Activated T-cell treated with anti-CD3 and anti-CD28 coated beads, Interleukin-2, amount 50 U/mL, for 48 hours (primary cell): ENCODE results near the gene KCNJ5.

Experiments
- DNase-seq, 2 experiments: peaks; one replicate each; pipeline ENCODE4 v3.0.0-alpha.2; 2020

KCNJ5 gene

DNA sequence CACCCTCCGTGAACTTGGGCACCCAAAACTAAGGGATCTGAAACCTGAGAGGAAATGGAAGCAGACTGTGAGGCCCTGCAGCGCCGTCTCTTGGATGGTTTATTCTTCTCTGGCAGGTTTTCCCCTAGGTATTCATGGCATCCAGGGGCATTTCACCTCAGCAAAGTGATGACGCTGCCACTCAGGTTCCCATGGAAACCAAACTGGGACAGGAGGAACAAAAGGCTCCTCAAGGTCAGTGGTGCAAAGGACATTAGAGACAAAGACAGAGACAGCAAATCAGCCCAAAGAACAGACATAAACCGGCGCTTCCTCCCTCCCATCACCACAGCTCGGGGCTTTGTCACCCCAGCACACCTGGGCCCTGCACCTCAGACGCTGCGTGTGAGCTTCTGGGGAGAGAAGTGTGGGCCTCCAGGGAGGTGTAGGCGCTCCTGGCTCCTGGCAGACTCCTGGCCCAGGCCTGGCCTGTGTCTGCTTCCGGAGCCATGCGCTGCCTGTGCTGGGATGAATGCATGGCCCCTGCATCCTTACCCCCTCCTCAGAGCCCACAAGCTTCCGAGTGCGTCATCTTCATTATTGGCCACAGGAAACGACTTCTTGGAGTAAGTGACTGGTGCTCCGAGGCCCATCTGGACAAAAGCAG lies 45.6 kb downstream of the KCNJ5 start:
- DNase-seq, result no peak

DNA sequence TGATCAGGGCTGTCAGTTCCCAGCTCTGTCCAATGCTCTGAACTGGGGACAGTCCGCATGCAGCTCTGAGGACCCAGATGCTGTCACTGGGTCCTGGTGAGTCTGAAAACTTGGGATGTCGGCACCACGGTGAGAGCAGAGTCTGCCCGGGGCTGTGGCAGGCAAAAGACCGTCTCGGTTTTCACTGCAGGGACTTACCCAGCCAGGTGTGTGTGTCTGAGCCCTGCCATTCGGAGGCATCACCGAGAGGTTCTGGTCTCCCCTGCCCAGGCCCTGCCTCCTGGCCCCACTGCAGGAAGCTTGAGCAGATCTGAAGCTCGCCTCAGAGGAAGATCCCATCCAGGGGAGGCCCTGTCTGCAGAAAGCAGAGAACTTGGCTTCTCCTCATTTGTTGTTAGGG lies 46.3 kb downstream of the KCNJ5 start:
- no peak for DNase-seq

DNA sequence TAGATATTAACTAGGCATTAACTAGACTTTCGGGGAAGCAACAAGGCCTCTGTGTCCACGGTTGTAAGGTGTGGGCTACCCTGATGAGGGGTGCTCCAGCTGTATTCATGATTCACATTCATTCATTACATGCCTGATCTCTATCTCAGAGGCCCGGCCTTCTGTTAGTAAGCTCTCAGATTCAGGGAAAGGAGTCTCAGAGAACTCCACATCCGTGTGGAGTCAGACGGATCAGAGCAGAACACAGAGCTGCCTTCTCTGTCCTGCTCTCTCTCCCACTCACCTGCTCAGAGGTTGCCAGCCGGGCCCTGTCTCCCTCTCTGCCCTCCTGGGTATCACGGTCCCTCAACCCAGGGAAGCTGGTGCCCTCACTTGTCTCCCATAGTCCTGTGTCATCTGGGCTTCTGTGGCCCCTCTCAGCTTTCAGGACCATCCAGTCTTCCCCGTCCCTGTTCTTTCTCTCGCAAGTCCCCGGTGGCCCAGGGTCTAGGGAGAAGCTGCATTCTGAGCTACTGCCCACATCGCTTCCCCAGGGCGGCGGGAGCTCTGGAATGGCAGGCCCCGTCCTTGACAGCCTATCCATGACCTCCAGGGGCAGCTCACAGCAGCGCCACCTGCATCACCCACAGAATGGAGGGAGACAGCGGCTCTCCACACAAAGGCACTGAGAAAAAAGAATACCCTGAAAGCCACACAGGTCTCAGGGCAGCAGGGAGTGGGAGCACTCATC lies 47.2 kb downstream of the KCNJ5 start:
- DNase-seq, result no peak

DNA sequence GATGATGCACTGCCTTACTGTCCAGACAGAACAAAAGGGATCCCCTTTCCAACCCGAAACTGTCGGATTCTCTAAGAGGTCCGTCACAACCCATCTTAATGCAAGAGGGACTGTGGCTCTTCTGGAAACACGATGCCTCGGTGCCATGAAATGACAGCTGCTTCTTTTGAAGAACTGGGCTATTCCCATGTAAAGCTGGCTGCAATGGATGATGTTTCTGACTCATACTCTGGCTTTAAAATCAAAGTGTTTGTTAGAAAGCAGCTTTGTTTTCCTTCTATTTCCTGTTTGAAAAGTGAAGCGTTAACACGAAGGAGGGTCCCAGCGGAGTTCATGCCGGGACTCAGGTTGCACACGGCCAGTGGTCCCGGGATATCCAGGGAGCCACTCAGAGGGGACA lies 48.4 kb downstream of the KCNJ5 start:
- no peak for DNase-seq

DNA sequence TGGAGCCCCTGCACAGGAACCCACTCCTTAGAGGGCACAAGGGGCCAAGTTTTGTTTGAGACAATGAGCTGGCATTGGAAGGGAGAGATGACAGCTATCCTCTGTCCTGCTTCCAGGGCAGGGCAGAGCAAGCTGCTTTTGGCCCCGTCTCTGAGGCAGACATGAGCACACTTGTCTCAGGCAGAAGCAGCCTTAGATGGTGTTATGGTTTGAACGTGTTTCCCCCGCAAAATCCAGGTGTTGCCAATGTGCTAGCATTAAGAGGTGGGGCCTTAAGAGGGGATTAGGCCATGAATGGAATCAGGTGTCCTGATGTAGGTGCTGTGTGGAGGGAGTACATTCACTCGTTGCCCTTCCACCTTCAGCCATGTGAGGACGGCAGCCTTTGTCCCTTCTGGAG lies 49.0 kb downstream of the KCNJ5 start:
- no peak for DNase-seq

DNA sequence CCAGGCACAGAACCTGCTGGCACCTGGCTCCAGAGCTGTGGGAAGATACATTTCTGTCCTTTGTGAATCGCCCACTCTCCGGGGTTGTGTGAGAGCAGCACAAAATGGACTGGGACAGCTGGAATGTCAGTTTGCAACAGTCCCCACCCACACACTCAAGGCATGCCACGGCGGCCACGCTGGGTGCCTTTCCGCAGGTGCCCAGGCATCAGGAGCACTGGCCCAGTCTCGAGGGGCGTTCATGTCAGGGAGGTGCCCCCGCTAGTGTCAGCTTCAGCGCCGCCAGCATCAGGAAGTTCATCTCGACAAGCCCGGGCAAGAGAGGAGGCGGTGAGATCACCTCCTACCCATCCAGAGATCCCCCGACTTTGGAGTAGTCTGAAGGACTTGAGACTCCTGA lies 49.4 kb downstream of the KCNJ5 start:
- no peak for DNase-seq

DNA sequence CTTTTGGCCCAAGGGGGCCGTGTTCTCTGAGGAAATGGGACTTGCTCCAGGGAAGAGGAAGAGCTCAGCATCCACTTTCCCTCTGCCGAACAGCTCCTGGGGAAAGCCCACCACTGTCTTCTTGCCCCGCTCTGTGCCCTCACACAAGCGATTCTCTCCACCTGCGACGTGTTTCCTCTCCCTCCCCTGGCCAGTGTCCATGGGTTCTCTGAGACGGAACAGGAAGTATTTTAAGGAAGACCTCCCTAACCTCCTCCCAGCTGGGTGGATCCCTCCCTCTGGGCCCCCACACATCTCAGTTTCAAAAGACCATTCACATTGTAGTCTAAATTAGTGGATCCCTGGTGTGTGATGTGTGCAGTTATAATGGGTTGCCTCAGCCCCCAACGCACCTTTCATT lies 50.0 kb downstream of the KCNJ5 start:
- no peak for DNase-seq

DNA sequence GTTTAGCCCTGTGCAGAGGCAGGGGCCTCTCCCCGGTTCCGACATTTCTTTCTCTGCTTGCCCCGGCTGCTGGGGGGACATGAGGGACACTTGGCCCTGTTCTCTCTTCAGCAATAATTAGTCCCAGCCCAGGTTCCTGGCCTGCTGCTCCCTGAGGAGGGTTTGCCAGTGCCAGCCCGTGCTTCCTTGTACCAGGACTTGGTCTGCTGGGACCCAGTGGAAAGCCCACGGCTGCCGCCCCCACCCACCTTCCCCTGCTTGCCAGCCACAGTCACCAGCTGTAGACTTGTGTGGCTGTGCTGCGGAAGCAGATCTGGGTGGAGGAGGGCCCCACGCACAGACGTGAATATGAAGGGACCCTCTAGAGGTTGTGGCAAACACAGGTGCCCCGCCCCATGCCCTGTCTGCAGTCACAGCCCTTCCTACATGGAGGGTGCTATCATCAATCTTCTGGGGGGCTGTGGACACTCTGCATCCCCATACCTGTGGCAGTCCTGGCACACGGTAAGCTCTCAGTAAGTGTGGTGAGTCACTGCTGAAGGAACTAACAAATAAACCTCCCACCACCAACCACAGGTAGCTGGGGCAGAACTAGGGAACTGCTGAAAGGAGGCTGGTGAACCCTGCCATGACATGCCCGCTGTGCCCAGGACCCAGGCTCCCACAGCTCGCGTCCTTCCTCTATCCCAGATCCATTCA lies 50.6 kb downstream of the KCNJ5 start:
- no peak for DNase-seq

DNA sequence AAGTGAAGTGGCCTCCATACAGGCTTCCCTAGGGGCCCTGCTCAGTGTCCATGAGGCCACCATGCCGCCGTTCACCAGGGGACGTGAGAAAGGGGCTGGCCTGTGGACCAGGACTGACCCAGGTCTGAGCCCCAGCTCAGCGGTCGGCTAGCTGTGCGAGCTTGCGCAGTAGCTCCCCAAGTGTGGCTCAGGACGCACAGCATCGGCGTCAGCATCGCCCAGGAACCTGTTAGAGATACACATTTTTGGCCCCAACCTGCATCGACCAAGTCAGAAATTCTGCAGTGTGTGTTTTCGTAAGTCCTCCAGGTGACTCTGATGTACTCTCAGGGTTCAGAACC lies 51.1 kb downstream of the KCNJ5 start:
- DNase-seq, result no peak

DNA sequence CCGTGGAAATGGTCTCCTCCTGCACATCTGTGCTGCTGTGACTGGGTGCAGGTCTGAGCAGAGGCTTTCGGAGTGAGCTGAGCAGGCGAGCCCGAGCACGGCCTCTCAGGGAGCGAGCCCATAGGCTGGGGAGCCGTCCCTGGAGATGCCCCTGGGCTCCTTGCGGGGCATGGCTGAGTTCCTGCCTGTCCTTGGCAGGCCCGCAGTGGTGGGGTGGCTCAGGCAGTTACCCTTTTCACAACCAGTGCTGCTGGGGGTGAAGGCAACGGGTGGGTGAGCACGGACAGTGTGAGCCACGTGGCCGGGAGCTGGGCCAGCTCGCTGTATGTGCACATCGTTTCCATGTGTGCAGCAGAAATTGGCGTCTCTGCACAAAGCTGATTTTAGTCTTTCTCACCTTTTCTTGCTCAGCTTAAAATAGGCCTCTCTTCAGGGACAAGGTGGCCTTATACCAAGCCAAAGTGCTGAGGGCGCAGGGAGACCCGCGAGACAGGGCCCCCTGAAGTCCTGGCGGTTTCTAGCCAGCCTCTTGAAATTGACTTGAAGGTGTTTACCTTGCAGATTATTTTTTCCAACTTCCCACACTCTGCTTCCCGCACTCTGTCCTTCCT lies 51.8 kb downstream of the KCNJ5 start, which contains the start of gene TP53AIP1:
Gene TP53AIP1 (minus strand): TSS at position 55 of the 611 bp plus-strand sequence. CDS start 5,053 bp downstream, outside the sequence.
- DNase-seq, result no peak

DNA sequence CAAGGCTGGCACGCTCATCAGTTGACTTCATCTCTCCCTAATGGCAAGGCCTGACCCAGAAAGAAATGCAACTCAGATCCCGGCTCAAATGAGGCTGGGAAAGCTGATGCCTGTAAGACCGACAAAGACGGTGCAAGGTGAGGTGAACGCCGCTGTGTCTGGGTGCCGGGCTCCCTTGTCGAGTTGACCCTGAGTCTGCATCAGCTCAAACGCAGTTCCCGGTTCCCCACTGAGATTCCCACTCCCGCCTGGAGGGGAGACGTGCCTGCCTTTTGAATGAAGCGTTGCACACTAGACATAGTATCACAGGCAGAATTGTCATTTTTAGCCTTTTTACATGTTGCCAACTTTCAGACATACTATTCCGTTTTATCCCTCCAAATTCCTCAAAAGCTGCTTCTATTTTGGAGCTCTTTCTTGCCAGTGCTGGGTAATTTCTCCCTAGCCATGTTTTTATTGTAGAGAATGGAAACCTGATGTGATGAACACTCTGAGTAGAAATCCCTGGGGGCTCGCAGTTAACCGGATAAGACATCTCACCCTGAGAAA lies 52.3 kb downstream of the KCNJ5 start:
- no peak for DNase-seq

DNA sequence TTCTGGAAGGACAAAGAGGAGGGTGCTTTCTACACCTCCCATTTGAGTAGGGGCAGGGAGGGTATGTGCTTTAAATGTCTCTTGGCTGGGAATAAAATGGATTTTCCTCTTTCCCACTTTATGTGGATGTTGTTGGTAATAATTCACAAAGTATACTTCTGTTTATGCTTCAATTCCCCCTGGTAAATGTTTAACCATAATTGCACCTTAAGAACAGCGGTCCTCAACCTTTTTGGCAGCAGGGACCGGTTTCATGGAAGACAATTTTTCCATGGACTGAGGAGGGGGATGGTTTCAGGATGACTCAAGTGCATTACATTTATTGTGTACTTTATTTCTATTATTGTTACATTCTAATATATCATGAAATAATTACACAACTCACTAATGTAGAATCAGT lies 55.5 kb downstream of the KCNJ5 start:
- no peak for DNase-seq

DNA sequence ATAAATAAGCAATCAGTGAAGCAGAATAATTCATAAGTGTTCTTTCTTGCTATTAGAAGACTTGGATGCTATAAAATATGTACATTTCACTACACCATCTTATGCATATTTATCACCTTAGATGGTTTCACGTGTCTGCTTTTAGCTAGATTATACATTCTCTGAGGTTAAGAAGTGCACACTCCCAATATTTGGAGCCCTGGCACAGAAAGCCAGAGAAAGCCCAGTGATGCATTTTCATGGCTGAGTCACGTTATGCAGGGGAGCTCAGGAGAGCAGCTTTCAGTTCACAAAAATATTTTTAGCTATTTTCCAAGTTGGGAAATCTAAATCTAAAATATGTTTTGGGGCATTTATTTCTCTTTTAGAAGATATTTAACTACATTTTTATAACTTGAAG lies 56.6 kb downstream of the KCNJ5 start:
- no peak for DNase-seq

DNA sequence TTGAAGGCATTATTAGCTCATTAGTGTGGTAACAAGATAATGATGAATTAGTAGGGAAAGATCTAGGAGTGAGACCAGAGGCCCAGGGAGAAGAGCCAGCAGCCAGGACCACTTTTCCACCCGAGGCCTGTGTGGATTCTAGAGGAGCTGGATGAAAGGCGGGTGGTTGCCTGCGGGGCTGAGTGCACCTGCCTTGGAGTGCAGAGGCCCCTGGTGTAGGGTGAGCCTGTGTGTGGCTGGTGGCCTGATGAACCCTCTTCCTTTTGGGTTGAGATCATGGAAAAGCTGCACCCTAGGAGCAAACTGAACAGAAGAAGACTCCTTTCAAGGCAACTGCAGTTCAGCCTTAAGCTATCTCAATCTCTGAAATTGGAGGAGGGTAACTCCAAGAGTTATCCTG lies 57.4 kb downstream of the KCNJ5 start:
- DNase-seq, result no peak

DNA sequence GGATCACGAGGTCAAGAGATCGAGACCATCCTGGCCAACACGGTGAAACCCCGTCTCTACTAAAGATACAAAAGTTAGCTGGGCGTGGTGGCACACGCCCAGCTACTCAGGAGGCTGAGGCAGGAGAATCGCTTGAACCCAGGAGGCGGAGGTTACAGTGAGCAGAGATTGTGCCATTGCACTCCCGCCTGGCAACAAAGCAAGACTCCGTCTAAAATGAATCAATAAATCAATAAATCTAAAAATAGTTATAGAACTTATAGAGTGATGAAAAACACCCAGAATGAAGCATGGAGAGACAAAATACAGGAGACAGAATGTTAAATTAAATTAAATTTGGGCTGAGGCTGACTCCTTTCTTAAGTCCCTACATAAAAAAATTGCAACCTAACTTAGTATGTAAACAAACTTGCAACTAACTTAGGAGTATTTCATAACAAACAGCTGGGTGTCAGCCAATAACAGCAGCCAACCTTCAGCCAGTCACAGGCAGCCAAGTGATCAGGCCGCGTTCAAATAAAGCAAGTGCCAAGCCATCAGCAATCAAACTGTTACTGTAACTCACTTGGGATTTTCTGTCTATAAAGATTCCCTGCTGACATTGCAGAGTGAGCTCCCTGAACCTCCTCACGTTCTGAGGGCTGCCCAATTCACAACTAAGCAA lies 58.8 kb downstream of the KCNJ5 start:
- DNase-seq, result no peak

DNA sequence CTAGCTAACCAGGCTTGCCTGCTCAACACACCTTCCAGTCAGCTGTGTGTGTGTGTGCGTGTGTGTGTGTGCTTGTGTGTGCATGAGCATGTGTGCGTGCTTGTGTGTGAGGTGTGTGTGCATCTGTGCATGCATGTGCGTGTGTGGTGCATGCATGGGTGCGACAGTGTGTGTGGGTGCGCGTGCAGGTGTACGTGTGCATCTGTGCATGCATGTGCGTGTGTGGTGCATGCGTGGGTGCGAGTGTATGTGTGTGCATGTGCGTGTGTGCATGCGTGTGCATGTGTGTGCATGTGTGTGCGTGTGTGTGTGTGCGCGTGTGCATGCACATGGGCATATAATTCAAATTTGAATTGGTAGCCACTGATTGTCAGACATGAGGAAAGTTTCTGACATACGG lies 62.0 kb downstream of the KCNJ5 start:
- DNase-seq, result no peak

DNA sequence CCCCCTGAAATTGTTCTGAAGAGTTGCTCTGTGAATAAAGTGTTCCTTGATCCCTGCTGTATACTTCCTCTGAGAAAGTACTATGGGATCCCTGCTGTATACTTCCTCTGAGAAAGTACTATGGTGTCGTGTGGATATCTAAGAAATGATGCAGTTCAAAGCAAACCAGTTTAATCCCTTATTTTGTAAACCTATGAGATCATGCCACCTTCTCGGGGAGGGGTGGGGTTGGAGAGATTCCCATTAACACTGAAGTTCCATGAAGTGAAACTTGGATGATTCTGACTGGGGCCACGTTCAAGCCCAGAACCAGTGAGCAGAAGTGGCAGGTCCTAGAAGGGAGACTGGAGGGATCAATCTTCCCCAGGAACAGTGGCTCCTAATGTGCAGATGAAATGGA lies 64.5 kb downstream of the KCNJ5 start:
- no peak for DNase-seq

DNA sequence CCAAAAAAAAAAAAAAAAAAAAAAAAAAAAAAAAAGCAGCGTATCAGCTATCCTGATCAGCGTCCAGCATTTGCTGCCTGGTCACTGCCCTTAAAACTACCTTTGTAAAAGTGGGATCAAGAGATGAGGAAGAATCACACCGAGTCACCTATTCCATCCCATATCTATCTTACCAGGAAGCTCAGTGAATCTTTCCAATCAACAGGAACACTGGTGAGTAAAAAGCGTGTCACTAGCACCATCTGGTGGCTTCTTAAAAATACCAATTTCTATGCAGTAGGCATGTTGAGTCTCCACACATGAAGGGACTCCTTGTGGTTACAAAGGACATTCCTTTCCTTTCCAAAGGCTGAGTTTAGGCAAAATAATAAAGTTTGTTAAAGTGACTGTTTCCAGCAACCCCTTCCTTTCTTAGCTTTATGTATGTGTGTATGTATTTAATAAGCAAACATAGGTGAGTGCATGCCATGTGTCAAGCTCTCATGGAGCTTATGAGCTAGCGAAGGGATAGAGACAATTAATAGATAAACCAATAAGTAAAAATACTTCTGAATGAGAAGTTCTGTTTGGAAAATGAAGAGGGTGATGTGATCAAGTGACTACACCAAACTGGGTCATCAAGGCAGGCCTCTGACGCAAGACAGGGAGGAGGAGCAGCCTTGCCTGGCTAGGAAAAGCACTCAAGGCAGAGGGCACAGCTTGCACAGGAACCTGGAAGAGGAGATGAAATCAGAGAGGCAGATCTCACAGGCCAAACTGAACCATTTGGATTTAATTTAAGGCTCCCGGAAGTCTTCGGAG lies 65.4 kb downstream of the KCNJ5 start:
- DNase-seq, result no peak

DNA sequence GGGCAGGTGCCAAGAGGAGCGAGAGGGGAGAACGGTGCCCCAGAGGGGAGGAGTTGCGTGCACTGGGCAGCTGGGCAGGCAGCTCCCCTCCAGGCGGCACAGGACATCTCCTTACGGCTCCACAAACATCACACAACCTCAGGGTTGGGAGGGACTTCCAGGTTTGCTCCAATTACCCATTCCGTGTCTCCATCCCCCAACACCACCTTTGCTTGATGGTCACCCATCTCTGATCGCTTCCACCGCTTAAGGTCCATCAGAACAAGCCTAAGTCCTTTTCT lies 66.0 kb downstream of the KCNJ5 start:
- no peak for DNase-seq

DNA sequence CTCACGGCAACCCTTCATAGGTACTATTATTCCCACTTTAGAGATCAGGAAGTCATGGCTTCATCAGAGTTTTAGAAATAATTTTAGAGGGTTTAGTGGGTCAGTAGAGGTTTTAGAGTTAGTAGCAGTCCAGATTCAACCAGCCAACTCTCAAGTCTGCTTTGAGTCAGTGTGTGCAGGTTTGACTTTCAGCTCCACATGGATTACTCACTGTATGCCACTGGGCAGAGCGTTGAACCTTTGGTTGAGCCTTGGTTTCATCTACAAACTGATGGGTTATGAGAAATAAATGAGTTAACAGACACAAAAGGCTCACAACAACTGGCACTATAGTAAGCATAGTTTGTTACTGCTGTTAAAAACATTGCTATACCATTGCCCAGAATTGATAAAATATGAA lies 70.5 kb downstream of the KCNJ5 start:
- no peak for DNase-seq

DNA sequence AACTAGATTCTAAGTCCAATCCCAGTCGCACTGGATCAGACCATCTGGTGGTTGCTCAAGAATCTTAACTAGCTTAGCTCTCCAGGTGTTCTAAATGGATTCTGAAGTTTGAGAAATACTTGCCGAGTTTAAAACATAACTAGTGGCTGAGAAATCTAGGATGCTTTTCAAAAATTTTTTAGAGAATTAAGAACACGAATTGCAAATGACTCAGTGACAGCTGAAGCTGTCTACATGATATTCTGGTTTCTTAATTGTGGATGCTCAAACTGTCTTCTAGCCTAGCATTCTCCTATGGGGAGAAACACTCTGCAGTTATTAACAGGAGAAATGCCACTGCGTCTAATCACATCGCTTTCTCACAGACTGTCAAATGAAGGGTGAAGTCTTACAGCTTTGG lies 71.7 kb downstream of the KCNJ5 start:
- no peak for DNase-seq

DNA sequence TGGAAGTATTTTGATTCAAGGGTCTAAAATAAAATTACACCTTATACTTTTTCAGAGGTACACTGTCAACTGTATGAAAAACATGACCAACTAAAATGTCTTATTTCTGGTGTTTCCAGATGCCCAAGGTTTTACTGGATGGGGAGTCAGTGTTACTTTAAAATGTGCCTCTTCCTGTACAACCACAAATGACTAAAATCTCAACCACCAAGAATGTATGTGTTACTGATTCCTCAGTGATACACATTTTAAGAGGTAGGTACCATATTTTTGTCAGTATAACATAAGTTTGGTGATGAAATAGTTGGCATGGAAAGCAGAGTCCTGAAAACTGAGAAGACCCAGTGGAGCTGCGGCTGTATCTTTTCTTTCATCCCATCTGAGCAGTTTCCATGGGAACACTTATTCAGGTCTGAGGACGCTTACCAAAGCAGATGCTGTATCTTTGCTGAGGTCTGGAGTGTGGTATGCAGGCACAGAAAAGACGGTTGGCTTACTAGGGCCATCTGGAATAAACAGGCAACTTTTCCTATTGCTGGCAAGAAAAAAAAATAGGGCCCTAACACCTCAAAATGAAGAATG lies 72.7 kb downstream of the KCNJ5 start:
- DNase-seq, result no peak
